GM21529 (cell line): Measurements from ENCODE around the gene MACO1.
A peak's percentile ranks its signal among the peaks of the same experiment; 100 is the strongest.
"Not testable (repeated sequence)": the region's sequence is repeated elsewhere in the genome, so short reads cannot be mapped to it uniquely, and the experiment has no call there.

Experiments used
- ATAC-seq: cut with Tn5 transposase; IDR thresholded peaks from one replicate; pipeline ENCODE4 v1.9.1; 2021; ENCODE audit not compliant: unreplicated experiment

The MACO1 gene

DNA sequence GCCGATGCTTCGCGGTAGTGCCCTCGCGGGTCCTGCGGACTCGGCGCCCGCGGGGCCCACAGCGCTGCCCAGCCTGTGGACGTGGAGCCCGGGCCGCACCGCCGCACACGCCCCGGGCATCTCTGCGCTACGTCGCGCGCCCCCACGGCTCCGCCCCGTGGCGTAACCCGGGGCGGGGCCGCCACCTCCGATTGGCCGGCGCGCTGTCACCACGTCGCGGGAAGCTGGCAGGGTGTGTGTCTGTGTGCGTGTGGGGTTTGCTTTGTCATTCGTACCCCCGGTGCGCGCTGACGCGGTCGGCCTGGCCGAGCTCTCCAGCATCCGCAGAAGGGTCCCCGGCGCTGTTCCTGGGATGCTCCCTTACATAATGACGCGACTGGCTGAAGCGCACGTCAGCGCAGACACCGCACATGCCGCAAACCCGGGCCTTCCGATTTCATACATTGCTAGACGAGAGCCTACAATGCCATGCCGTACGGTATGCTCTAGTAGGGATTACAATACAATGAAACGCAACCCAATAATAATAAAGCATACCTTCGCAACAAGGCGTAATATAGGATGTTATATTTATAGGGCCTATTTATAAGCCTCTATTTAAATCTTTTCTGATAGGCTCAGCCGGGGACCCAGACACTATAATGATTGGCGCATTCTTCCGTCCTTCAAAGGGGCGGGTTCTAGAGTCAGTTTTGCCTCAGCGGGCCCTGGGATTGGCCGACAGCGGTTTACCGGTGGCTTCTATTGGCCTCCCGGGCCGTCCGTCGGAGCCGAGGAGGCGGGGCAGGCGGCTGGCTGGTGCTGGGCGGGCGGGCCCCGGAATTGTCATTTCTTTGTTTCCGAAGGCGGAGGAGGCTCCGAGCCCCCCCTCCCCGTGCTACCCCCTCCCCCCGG is at the start of gene MACO1:
Gene MACO1 (plus strand): TSS at position 825 of the 894 bp plus-strand sequence. CDS start 202 bp downstream, outside the sequence.
- peak; percentile 87 for ATAC-seq

DNA sequence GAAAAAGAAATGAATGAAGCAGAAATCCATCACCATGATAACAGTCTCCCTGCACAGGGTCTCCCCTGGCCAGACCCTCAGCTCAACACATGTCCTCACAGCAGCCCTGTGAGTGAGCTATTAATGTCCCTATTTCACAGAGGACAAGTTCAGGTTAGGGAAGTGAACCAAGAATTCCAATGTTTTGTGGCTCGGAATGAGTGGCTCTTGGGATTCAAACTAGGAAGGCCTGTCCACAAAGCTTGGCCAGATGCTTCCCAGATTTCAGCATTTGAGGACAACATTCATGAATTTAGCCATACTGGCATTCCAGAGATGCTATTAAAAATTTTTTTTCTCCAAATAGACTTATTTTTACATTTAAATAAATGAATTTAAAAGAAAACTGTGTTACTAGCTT is 48.2 kb upstream of the MACO1 start:
- not testable (repeated sequence) for ATAC-seq

DNA sequence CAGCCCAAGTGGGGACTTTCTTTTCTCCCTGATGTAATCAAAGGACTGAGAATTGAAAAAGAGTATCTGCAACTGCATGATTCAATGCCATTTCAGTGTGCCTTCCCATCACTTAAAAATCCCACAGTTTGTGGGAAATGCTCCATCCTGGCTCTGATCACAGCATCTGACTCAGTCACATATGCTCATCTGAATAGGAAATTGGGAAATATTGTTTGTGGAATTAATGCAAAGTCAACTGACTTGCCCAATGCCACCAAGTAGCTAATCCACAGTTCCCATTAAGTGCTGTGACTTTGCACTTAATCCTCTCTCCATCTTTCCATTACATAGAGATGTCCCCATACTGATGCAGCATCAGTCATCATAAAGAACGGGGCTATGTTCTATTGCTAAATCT is 47.6 kb upstream of the MACO1 start:
- ATAC-seq = not testable (repeated sequence)

DNA sequence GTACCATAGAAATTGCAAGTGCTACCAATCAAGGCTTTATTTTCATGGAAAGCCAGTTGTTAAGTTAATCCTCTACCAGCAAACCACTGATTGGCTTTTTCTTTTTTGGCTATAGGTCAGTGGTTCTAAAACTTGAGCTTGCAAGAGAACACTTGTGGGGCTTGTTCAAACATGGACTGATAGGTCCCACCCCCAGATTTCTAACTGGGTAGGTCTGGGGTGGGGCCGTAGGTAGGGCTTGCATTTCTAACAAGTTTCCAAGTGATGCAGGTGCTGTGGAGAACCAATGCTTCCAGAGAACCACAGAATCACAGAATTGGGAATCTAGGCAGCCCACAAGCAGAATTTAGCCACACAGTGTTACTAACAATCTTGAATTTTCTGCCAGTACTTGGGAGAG is 46.8 kb upstream of the MACO1 start:
- not testable (repeated sequence) for ATAC-seq

- not testable (repeated sequence) for ATAC-seq
Measured at GRCh38 chr1:25387096-25387495, 43.6 kb upstream of the MACO1 start.

DNA sequence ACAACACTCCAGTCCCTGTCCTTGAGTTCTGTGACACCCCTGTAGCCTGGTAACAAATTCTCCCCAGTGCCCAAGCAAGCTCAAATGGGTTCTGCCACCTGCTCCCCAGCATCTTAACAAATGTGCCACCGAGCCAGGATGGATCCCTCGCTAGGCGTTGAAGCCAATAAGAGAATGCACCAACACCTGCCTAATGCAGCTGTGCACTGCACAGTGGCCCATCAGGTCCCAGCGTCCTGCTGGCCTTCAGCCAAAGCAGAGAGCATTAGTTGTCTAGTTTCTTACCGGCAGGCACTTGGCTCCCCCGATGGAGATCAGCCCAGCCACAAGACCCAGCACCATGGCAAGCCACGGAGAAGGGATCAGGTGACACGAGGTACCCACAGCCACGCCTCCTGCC is 42.0 kb upstream of the MACO1 start:
- not testable (repeated sequence) for ATAC-seq

GRCh38 chr1:25389721-25390120 is 41.0 kb upstream of the MACO1 start:
- ATAC-seq = not testable (repeated sequence)

GRCh38 chr1:25392841-25393240 is 37.9 kb upstream of the MACO1 start:
- ATAC-seq = no peak

DNA sequence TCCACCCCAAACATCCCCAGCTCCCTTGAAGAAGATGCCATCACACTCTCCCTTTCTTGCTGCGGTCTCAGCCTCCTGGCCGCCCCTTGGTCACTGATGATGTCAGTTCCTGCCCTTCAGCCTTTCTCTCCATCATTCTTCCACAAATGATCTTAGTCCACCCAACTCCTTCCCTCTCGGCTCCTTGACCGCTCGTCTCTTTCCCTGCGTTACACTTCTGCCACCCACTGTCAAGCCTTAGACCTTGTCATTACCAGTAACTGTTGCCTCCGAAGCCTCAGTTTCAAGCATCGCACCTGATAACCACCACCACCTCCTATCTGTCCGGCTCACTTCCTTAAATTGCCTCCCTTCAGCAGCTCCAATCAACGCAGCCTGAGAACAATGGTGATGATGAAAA is 33.1 kb upstream of the MACO1 start:
- ATAC-seq = not testable (repeated sequence)

- ATAC-seq = not testable (repeated sequence)
Measured at GRCh38 chr1:25398079-25398478, 32.6 kb upstream of the MACO1 start.

- not testable (repeated sequence) for ATAC-seq
Measured at GRCh38 chr1:25402947-25403803, 27.5 kb upstream of the MACO1 start.

DNA sequence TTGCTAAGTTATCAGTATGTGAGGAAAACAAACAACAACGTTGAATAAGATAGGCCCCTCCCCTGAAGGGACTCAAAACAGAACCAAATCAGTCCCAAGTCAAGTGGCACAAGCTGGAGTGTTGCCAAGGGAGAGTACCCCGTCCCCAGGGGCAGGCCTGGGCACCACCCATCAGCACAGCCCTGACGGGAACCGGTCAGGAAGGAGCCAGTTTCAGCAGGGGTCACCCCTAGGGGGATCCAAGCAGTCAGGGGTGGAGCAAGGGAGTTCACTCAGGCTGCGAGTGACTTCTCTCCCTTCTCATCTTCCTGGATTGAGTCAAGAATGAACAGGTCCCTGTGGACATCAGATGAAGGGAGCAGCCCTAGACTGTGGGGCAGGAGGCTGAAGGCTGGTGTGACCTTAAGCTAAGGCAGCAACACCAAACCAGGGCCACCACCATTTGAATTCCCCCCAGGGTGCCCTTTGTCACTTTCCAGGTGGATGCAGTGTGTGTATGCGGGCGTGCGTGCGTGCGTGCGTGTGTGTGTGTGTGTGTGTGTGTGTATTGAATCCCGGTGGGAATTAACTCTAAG is 24.9 kb upstream of the MACO1 start:
- not testable (repeated sequence) for ATAC-seq

GRCh38 chr1:25409641-25410427 is 20.9 kb upstream of the MACO1 start:
- ATAC-seq = not testable (repeated sequence)

DNA sequence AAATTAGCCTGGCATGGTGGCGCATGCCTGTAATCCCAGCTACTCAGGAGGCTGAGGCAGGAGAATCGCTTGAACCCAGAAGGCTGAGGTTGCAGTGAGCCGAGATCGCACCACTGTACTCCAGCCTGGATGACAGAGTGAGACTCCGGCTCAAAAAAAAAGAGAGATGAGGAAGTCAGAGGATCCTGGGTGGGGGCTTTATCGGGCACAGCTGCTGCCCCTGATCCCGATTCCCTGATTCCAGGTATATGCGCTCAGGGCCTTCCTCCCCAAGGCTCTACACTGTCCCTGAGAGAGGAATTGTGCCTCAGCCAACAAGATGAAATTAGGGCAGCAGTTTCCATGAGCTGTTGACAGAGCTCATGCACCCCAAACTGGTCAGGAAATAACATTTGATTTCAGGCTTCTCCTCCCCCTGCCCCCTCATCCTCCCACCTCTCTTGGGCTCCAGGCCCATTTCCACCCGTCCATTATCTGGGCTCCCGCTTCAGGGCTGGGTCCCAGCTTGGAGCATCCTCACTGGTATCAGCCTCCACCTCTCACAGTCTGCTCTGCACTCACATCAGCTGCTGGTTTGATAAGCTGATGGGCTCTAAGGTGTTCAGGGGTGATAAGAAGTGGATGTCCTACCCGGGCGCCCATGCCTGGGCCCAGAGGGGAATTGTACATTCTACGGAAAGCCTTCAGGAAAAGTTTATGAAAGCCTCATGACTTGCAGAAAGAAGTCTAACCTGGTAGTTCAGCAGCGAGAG is 17.6 kb upstream of the MACO1 start:
- not testable (repeated sequence) for ATAC-seq

- not testable (repeated sequence) for ATAC-seq
Measured at GRCh38 chr1:25414157-25414556, 16.5 kb upstream of the MACO1 start.

DNA sequence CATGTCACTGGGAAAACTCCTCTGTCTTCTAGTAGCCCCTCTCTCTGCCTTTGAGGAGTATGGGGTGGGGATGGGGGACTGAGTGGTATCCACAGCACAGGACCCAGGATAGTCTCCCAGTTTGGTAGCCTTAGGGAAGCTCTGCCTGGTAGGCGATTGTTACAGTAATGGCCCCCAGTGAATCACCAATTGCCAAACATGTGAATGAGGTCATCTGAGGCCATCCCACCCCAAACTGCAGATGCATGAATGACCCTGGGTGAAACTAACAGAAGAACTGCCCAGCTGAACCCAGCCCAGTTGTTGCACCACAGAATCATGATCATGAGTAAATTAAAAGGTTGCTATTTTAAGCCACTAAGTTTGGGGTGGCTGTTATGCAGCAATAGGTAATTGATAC is 16.1 kb upstream of the MACO1 start:
- ATAC-seq = not testable (repeated sequence)

GRCh38 chr1:25417280-25417679 is 13.4 kb upstream of the MACO1 start:
- not testable (repeated sequence) for ATAC-seq

DNA sequence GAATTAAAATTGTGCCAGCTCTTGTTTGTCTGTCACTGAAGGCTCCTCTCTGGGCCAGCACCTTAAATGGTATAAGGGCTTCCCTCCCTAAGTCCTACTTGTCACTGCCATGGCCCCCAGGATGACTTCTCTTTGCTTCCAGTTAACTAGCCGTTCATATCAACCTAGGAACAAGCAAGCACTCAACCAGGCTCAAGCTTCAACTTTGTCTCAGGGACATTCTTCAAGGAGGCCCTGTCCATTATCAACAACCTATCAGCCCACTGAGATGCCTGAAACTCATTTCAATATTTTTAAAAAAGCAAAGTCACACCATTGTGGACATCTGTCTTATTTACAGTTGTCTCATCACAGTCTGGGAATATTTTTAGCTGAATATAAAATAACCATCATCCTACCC is 11.4 kb upstream of the MACO1 start:
- not testable (repeated sequence) for ATAC-seq

GRCh38 chr1:25420715-25421114 is 10.0 kb upstream of the MACO1 start, which contains the start of gene RHCE:
Gene RHCE, minus strand, starts transcription at chr1:25420825. Its CDS starts 39 bp downstream, at chr1:25420786.
- ATAC-seq = not testable (repeated sequence)

- ATAC-seq = not testable (repeated sequence)
Measured at GRCh38 chr1:25423206-25423605, 7.5 kb upstream of the MACO1 start.
